LHCN-M2 (cell line): ENCODE data around the gene OR5AN1. TPM values are rescaled to one million over a fixed set of nuclear protein-coding genes. Genes with fewer than 3 reads are reported as not detected.
"Not testable (repeated sequence)": the region's sequence is repeated elsewhere in the genome, so short reads cannot be mapped to it uniquely, and the experiment has no call there.

Experiments used
- DNase-seq: peaks from one replicate; pipeline ENCODE4 v3.0.0-alpha.2; 2012; ENCODE audit warnings: low read depth
- polyA plus RNA-seq: library from polyadenylated mRNA; unstranded; fragments of >200 nt; gene quantifications from one replicate; pipeline ENCODE4 v1.2.1, GENCODE V29; 2012; ENCODE audit warnings: missing spikeins
- total RNA-seq: library from RNA; depleted of rRNA; stranded (reverse); fragments of >200 nt; gene quantifications from 2 replicates; pipeline ENCODE4 v1.2.3, GENCODE V29; 2014; rRNA removed

OR5AN1 gene, protein sequence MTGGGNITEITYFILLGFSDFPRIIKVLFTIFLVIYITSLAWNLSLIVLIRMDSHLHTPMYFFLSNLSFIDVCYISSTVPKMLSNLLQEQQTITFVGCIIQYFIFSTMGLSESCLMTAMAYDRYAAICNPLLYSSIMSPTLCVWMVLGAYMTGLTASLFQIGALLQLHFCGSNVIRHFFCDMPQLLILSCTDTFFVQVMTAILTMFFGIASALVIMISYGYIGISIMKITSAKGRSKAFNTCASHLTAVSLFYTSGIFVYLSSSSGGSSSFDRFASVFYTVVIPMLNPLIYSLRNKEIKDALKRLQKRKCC
- total RNA-seq: not detected in 2 replicates
- polyA plus RNA-seq: not detected

DNA sequence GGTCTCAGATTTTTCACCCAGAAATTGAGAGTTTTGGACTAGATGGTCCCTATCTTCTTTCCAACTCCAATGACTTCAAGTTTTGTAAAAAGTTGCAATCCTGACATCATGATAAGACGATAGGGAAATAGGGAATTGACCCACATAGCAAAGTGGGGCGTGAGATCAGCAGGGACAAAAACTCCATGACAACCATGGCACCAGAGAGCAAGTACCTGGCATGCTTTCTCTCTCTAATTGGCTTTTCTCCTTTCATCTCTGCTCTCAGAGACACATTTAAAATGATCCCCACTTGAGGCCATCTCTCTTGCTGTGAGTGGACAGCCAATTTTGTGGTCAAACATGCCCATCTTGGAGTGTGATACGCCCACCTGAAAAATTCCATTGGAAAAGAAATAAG is at the start of gene OR5AN1:
OR5AN1 (plus strand) TSS at position 301 of the 400 bp plus-strand sequence. CDS start 5,564 bp downstream, outside the sequence.
- DNase-seq: no peak

DNA sequence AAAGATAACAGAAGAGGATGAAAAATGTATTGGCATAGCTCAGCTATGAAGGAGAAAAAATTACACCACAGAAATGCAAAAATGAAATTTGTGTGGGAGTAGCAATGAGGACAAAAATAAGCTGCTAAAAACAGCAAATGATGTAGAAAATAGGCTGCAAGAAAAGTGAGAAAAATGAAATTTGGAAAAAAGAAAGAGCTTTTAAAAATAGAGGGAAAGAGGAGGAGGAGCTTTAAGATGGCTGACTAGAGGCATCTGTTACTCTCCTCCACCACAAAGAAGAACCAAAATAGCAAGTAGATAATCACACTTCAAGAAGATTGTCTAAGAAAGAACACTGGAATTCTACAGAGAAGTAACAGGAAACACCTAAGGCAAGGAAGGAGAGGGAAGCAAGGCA is 23.7 kb upstream of the OR5AN1 start:
- DNase-seq: no peak

DNA sequence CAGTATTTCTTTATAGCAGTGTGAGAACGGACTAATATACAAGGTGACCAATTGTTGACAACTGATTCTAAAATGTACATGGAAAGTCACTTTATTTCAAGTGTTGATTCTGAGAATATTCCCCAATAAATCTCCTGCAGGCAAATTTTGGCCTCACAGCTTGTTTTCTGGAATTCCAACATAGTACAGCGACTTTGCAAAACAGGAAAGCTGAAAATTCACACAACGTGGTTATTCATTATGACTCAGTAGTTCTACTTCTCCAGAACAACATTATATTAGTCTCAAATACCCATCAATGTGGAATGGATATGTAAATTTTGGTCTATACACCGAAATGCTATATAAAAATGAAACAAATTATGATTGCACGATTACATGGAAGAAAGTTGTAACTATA is 22.5 kb upstream of the OR5AN1 start:
- DNase-seq: no peak

DNA sequence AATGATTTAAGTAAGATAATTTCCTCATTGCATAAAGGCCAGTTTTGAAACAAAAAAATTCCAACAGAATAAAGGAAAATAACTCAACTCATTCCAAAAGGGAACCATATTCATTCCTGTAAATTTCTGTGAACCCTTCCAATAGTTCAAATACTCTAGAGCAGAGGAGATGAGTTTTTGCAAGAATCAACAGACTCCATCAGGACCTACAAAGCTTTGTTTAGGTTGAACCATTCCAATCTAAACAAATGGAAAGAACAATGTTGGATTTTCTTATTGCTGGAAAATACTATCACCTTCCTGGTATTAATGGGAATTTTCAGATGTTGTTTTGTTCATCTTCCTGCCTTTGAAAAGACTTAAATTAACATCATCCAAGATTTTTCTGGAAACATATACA is 21.8 kb upstream of the OR5AN1 start:
- DNase-seq: no peak

DNA sequence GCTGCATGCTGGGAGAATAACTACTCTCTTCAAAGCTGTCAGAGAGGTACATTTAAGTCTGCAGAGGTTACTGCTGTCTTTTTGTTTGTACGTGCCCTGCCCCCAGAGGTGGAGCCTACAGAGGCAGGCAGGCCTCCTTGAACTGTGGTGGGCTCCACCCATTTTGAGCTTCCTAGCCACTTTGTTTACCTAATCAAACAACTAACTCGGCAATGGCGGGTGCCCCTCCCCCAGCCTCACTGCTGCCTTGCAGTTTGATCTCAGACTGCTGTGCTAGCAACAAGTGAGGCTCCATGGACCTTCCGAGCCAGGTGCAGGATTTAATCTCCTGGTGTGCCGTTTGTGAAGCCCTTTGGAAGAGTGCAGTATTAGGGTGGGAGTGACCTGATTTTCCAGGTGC is 9.0 kb upstream of the OR5AN1 start:
- DNase-seq: not testable (repeated sequence)

DNA sequence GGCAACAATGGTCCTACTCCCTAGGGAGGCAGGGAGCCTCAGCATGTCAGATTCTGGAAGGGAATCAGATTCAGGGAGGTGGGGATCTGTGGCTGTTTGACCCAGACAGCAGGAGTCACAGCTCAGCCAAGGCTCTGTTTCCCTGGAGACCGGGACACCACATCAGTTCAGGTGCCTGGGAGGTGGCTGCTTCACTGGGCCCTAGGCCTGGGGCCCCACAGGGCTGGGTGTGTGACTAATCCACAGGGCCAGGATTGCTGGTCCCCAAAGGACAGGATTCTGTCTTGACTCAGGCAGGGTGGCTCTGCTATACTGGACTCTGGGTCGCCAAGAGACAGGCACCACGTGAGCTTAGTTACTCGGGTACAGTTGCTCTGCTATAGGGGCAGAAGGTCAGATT is 3.5 kb upstream of the OR5AN1 start:
- DNase-seq: no peak

DNA sequence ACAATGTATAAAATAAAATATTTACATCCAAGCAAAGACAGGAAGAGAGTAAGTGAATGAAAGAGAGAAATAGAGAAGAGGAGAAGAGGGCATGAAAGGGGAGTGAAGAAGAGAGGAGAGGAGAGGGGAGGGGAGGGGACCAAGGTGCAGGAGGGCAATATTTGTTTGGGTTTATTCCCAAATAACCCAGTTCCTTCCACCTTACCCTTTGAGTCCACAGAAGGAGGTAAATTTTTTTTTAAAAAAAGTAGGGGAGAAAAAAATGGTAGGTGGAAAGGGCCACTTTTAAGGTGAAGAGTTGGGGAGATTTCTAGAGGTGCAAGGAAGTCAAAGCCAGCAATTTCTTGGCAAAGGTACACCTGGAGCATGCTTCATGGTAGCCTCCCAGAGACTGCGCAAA is 2.1 kb upstream of the OR5AN1 start:
- no peak for DNase-seq

DNA sequence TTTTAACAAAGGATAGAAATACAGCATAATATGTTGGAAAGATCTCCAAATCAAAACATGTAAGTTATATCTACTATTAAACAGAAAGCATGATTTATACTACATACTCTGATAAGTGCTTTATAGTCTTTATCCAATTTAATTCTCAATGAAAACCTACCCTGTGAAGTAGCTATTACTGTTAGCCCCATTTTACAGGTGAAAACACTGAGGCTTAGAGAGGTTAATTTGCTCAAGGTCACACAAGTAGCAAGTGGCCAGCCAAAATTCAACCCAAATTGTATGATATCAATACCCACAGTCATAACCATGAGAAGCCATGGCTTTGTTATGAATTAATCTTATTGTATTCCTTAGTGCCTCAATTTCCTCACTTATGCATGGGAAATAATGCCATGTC is 675 bp upstream of the OR5AN1 start:
- DNase-seq: no peak

DNA sequence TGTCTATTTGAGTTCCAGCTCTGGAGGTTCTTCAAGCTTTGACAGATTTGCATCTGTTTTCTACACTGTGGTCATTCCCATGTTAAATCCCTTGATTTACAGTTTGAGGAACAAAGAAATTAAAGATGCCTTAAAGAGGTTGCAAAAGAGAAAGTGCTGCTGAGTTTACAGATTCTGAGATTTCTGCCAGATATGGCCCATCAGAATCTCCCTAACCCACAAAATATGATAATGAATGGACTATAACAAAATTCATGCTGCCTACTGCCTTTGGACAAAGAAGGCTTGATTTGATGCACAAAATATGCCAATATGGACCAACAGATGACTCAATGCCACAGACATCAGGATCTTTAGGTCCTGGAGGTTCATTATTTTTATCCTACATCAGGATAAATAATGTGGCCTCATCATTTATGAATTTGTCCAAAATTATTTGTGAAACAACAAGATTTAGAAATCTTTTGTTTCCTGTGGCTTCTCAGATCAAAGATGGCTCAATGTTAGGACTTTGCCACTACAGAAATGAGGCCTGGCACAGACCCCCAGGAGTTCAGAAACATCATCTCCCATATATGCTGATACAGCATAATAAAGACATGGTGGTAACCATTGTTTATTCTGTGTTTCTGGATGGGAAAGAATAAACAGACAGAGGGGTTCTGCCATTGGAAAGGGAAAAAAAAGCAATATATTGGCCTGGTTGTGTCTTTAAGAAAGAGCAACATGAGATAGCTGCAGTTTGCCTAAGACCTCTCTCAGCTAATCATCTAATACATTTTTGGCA is 6.7 kb downstream of the OR5AN1 start:
- no peak for DNase-seq

DNA sequence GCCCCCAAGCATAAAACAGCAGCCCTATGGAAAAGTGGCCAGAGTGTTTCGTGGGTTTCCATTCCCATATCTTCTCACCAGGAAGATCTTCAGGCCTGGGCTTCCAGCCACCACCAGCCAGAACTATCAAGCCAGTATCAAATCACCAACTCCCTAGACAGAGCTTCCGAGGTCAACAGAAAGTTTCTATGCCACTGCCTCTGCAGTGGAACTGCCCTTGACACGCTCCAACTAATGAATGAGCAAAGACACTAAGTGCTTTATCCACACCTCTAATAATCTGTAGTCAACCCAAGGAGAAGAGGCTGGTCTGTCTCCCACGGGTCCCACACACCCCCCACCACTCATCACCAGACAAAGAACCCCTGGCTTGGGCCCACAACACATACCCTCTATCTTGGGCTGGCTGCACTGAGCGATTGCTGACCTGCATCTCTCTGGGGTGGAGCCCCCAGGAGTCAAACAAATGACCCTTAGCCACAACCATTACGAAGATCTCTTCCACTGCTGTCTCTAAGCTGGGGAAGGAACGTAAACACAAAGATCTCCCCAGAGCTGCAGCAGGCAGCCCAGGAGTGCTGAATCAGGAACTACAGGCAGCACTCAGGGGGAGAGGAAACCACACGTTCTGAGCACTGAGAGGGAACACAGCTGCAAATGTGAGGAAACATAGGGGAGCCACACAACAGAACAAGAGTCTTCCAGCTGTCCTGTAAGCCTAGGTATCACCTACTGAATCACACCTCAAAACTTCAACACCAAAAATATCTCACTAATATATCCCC is 9.7 kb downstream of the OR5AN1 start:
- DNase-seq: no peak

DNA sequence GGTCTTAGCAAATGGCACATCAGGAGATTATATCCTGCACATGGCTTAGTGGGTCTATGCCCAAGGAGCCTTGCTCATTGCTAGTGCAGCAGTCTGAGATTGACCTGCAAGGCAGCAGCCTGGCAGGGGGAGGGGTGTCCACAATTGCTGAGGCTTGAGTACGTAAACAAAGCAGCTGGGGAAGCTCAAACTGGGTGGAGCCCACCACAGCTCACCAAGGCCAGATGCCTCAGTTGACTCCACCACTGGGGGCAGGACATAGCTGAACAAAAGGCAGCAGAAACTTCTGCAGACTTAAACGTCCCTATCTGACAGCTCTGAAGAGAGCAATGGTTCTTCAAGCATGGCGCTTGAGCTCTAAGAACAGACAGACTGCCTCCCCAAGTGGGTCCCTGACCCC is 13.6 kb downstream of the OR5AN1 start:
- not testable (repeated sequence) for DNase-seq

DNA sequence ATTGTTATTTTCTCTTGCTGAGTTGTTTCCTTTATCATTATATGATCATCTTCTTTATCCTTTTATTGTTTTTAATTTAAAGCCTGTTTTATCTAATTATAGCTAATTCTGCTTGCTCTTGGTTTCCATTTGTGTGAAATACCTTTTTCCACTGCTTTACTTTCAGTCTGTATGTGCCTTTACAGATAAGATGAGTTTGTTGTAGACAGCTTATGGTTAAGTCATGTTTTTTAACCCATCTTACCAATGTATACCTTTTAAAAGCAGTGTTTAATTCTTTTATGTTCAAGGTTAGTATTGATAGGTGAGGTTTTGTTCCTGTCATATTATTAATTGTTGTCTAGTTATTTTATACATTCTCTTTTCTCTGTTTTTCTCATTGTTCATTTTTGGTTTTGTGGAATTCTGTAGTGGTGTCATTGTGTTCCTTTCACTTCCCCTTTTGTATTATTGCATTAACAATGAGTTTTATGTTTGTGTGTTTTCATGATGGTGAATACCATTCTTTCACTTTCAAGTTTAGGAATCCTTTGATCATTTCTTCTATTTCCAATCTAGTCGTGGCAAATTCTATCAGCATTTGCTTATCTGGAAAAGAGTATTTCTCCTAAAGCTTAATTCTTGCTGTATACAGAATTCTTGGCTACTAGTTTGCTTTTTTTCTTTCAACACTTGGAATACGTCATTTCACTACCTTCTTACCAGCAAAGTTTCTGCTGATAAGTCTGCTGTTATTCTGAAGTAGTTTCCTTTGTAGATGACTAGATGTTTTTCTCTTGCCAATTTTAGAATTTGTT is 21.8 kb downstream of the OR5AN1 start:
- no peak for DNase-seq

DNA sequence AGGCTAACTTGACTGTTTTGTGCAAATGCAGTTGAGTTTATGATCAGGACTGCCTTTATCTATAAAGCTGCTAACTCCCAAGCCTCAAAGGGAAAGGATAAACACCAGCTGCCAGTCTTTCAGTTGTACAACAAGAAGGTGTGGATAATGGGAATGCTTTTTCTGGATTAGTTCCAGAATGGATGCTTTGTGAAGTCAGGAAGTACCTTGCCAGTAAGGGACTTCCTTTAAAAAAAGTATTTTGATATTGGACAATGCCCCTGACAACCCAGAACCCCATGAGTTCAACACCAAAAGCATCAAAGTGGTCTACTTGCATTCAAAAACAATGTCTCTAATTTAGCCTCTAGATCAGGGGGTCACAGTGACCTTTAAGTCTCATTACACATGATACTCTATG is 35.5 kb downstream of the OR5AN1 start:
- DNase-seq: no peak

DNA sequence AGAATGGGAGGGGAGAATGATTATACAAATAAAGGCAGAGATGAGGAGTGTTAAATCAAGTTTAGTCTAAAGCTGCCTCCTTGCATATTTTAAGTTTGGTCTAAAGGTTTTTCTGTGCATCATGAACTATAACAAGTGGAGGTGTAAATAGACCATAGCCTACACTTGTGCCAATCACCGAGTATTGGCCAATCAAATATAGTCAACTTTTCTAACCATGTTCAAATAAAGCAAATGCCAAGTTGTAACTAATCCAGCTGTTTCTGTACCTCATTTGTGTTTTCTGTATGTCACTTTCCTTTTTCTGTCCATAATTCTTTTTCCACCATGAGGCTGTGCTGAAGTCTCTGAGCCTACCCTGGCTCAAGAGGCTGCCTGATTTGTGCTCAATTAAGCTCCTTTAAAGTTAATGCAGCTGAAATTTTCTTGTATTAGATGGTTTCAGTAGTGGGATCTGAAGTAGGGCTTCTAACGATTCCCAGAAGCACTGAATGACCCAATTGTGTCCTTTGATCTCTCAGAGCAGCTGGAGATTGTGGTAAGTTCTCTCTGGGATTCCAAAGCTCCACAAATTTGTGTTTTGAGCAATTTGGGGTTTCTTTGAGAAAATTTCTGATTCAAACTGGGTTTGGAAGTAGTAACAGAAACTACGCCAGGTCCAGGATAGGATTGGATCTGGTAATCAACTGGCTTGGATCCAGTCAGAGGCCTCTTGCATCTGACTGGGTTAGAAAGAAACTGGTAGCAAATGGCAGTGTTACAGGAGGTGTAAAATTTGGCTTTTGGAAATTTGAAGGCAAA is 42.0 kb downstream of the OR5AN1 start:
- DNase-seq: no peak

DNA sequence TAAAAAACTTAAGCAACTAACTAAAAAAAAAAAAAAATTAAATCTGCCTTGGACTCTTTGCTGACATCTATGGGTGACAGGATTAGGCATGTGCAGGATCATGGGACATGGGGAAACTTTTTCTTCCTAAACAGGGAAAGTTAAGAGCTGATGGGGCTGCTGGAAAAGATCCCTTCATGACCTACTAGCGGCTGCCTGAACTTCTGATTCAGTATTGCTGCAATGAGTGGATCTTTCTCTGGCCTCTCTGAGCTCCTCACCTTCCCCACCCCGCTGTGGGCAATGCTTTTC is 42.5 kb downstream of the OR5AN1 start:
- DNase-seq: no peak

DNA sequence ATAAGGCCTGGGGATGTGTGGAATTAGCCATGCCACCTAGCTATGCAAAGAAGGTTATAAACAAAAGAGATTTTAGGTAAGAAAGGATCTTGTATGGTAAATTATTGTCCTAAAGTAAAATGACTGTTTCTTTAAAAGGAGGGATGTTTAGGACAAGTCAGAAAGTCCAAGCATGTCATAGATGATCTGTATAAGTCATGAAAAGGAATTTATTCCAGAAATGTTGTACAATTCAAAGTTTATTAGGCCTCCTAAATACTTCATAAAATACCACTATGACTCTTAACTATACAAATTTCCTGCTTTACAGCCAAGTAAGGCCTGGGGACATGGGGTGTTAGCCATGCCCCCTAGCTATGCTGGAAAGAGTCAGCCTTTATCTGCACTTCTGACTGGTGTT is 44.9 kb downstream of the OR5AN1 start:
- peak; percentile 3 for DNase-seq

DNA sequence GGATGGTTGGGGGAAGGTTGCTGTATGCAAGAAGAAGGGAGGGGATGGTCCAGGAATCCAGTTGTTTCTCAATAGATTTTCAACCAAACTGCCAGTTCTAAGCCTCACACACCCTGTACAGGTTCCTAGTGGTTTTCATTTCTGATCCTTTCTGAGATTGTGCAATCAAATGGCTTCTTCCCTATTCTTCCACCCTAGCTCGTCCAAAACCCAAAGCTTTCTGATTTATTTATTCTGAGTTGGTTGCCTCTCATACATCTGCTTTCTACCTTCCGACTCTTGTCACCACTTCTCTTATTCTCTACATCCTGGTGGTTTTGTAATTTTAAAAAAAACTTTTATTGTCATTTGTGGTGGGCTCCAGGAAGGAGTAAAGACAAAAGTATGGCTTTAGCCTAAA is 55.0 kb downstream of the OR5AN1 start:
- DNase-seq: no peak

DNA sequence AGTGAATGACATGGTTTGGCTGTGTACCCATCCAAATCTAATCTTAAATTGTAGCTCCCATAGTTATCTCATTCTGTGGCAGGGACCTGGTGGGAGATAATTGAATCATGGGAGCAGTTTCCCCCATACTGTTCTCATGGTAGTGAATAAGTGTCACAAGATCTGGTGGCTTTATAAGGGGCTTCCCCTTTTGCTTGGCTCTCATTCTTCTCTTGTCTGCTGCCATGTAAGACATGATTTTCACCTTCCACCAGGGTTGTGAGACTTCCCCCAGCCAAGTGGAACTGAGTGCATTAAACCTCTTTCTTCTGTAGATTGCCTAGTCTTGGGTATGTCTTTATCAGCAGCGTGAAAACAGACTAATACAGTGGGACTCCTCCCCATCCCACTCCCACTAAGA is 56.4 kb downstream of the OR5AN1 start:
- DNase-seq: no peak

DNA sequence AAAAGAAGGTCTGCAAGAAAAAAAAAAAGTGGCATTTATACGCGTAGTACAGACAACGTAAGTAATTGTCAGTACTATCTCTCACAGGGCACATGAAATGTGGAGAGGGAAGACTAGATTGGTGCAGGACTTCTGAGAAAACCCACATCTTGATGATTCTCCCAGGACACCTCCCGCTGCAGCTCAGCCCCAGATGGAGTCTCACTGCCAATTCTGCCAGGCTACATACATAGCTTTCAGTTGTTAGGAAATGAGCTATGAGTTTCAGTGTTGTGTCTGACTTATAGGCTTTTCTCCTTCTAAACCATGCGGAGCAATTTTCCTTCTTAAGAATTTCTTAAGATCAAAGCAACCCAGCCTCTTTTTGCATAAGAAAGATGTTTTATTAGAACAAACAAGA is 57.9 kb downstream of the OR5AN1 start:
- no peak for DNase-seq

DNA sequence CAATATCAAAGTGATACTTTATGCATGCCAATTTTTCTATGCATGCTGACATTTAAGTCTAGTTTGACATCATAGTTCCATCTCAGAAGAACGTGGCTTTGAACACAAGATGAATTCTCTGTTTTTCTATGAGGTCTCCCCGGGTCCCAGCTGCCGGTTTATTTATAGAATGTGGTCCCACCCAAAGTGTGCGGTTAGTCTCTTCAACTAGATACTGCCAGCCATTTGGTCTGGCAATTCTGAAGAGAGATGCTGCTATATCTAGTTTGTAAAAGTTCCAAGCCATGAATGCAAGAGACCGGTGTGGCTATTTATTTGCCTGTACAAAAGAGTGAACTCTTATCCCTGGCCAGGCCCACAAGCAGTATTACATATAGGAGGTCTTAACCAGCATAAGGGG is 58.3 kb downstream of the OR5AN1 start:
- DNase-seq: no peak

DNA sequence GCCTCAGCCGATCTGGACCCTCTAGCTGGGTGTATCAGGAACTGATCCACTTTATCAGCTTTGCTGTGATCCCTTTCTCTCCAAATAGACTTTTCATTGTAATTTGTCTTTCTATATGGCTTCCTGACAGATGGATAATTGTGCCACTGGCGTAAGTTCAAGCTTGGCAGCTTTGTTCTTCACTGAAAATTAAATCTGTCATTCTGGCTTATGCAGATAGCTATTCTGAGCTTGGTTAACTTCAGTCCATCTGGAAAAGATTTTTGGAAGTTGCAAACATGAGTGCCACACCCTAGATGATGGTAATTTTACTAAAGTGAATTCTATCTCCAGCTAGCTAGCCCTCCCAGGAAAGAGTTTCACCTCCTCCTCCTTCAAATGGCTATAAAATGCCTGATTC is 59.5 kb downstream of the OR5AN1 start:
- DNase-seq: no peak
